ENCODE data around the gene CAPN15.

DNA sequence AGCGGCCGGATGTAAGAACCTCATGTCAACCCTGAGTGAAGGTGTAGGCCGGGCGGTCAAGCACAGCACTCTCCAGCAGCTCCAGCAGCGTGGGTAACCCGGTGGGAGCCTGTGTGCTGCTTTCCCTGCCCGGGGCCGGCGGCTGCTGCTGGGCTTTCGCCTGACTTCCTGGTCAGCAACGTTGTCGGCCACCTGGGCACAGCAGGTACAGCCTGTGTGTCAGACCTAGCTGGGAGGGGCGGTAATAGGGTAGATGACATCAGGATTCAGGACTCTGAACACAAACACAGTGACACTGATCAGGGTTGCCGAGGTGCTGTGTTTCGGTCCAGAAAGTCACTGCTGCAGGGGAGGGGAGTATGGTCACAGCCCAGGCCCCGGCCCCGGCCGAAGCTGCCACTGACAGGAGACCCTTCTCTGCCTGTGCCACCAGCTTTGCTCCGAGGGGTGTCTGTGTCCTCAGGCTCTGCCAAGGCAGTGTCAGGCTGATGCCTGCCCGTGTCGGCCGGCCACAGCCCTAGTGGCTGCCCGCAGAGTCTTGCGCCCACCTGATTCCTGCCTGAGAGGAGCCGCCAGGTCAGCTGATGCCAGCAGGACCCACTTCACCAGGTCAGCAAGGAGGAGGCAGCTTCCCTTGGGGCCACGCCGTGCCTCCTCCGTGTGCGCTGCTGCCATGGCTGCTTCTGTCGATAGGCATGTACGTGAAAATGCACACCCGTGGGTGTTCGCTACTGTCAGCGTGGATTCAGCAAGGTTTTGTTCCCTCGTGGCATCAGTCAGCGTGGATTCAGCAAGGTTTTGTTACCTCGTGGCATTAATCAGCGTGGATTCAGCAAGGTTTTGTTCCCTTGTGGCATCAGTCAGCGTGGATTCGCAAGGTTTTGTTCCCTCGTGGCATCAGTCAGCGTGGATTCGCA is 71.6 kb downstream of the CAPN15 start:
- TF ChIP-seq POLR2AphosphoS5 (IDR thresholded peaks at IDR 0.05; ENCODE audit: low read depth, low read length) (no peak), POLR2A (IDR thresholded peaks at IDR 0.05; ENCODE audit: low read depth, low read length) (no peak), TAF1 (IDR thresholded peaks at IDR 0.05; ENCODE audit: borderline replicate concordance, low read depth, low read length) (no peak)
